GM12865 (cell line): Measurements from ENCODE around the gene PPCDC.

Experiments
- DNase-seq: peaks from one replicate; pipeline ENCODE4 v3.0.0; 2010; ENCODE audit warnings: low read depth
- H3K4me3 ChIP-seq: 2 replicates; pipeline ENCODE4 v1.5.1; 2011; ENCODE audit warnings: mild to moderate bottlenecking, low read depth, low read length, control low read depth
- CTCF ChIP-seq: IDR thresholded peaks from 2 replicates; pipeline ENCODE4 v1.5.1; 2011; ENCODE audit warnings: low read length, control low read depth, low read depth, inconsistent platforms; ENCODE audit not compliant: insufficient read depth; ENCODE audit errors: missing control alignments

PPCDC gene

DNA sequence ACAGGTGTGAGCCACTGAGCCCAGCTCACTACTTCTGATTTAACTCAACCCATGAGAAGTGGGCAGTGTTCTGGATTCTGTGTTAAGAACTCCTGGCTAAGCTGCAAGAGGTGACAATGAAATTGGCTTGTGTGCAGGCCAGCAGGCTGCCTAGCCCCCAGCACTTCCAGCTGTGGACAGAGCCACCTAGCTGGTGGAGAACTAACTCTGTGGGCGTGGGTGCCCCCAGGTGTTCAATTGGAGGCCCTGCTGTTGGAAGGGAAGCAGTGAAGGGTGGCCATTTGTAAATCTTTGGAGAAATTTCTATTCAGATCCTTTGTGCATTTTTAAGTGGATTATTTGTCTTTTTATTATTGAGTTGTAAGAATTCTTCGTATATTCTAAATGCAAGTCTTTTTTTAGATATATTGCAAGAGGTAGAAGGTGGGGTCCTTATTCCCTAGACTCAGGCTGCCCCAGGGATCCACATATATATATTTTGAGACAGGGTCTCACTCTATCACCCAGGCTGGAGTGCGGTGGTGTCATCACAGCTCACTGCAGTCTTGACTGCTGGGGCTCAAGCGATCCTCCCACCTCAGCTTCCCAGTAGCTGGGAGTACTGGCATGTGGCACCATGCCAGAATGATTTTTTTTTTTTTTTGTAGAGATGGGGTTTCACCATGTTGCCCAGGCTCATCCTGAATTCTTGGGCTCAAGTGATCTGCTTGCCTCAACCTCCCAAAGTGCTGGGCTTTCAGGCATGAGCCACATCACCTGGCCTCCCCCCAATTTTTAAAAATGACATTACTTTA is 35.2 kb upstream of the PPCDC start:
- peak; percentile 65 for DNase-seq
- TF ChIP-seq CTCF: peak; percentile 54
- no peak overlapping the region for H3K4me3 ChIP-seq

DNA sequence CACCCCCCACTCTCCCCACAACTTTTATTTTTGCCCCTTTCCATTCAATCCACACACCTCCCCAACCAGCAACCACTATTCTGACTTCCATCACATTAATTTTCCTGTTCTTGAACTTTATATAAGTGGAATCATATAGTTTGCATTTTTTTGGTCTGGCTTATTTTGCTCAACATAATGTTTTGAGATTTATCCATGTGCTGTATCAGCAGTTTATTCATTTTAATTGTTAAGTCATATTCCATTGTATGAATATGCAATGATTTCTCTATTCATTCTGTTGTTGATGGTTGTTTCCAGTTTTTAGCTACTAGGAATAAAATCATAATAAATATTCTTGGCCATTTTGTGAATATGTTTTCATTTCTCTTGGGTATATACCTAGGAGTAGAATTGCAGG is 33.9 kb upstream of the PPCDC start:
- no peak overlapping the region for H3K4me3 ChIP-seq
- no peak for TF ChIP-seq CTCF
- no peak for DNase-seq

DNA sequence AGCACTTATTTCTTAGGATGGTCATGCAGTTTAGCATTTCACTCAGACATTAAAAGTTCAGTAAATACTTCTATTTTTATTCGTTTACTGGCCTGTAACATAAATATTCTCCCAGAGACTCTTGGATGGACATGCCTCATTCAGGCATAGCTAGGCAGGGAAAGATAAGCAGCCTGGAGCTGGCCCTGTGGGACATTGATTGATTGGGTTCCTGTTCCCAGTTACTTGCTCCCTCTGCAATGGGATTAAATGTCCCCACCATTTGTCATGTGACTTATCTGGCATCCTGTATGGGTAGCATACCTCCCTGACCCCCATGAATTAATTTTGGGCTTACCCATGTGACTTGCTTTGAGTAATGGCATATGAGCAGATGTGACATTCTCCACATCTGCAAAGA is 30.8 kb upstream of the PPCDC start:
- DNase-seq: no peak
- TF ChIP-seq CTCF: no peak
- H3K4me3 ChIP-seq: no peak overlapping the region

DNA sequence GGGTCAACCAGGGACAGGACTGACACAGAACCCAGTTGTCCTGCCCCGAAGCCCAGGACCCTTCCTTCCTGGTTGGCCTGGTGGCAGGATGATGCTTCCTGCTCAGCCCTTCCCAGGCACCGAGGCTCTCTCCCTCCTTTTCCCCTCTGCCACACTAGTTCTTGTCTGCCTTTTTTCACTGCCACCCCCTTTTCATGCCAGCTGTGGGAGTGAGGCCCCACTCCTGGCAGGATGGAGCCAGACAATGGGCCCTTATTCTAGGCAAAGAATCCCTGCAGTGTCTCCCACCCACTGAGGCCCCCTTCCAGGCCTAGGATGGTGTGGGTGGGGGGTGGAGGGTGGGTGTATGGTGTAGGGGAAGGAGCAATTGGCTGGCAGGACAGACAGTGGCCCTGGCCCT is 29.2 kb upstream of the PPCDC start:
- DNase-seq: no peak
- no peak overlapping the region for H3K4me3 ChIP-seq
- TF ChIP-seq CTCF: no peak

DNA sequence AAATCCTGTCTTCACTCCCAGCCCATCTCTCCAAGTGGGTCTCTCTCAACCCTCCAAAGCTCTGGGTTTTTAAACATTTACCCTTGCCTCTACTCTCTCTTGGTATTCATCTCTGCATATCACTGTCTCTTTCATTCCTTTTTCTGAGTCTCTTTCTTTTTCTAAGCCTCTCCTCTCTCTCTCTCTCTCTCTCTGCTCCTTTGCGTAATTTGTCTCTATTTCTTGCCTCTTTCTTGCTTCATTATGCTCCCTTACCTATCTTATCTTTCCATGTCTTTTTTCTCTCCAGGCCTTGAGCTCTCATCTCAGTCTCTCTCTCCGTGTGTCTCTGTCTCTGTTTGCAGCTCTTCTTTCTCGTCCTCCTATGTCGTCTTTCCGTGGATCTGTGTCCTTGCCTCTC is 28.7 kb upstream of the PPCDC start:
- no peak for TF ChIP-seq CTCF
- H3K4me3 ChIP-seq: no peak overlapping the region
- no peak for DNase-seq

DNA sequence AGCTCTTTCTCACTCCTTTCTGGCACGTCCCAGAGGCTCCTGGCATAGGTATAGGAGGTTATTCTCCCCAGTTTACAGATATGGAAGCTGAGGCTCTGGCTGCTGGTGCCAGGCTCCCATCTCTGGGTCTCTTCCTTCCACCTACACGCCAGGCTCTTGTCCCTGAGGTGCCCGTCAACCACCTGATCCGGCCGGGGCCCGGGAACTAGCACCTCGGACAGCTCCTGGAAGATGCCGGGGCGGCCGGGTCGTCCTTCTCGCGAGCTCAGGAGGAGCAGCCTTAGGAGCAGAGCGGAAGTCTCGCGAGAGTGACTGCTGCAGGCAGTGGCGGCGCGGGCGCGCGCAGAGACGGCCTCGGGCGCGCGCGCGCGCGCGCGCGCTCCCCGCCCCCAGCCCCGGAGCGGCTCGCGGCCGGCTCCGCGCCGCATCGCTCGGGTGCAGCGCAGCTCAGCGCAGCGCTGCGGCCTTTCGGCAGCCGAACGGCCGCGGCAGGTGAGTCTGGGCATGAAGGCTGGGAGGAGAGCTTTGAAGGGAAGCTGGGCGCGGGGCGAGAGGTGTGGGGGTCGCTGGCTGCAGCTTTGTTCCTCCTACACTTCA is 28.1 kb upstream of the PPCDC start, which contains the start of gene SCAMP5:
Gene SCAMP5 (plus strand): TSS at position 382 of the 597 bp plus-strand sequence. CDS start 16,277 bp downstream, outside the sequence.
- DNase-seq: peak; percentile 97
- no peak for TF ChIP-seq CTCF
- peak within 1 kb of the TSS; percentile 70 for H3K4me3 ChIP-seq
